Glutamatergic neuron (in vitro differentiated cells): ENCODE measurements around the gene DDX41. TPM values are rescaled to one million over a fixed set of nuclear protein-coding genes. Genes with fewer than 3 reads are reported as not detected.

Experiments
- DNase-seq: peaks from one replicate; pipeline ENCODE4 v3.0.0; 2022
- H3K27ac Mint-ChIP-seq: one replicate; pipeline ENCODE4 v1.8.0; 2020; ENCODE audit warnings: mild to moderate bottlenecking, mixed read lengths, inconsistent platforms; ENCODE audit not compliant: unreplicated experiment
- H3K27me3 Mint-ChIP-seq: one replicate; pipeline ENCODE4 v1.8.0; 2020; ENCODE audit warnings: mild to moderate bottlenecking, moderate library complexity, mixed read lengths, inconsistent platforms; ENCODE audit not compliant: unreplicated experiment
- H3K36me3 Mint-ChIP-seq: one replicate; pipeline ENCODE4 v1.8.0; 2020; ENCODE audit warnings: mild to moderate bottlenecking, mixed read lengths, inconsistent platforms; ENCODE audit not compliant: unreplicated experiment
- H3K4me1 Mint-ChIP-seq: one replicate; pipeline ENCODE4 v1.8.0; 2020; ENCODE audit warnings: mild to moderate bottlenecking, low read depth, mixed read lengths, inconsistent platforms; ENCODE audit not compliant: unreplicated experiment
- H3K4me3 Mint-ChIP-seq: one replicate; pipeline ENCODE4 v1.8.0; 2020; ENCODE audit warnings: mild to moderate bottlenecking, mixed read lengths, inconsistent platforms; ENCODE audit not compliant: unreplicated experiment
- H3K9me3 Mint-ChIP-seq: one replicate; pipeline ENCODE4 v1.8.0; 2020; ENCODE audit warnings: mild to moderate bottlenecking, moderate library complexity, mixed read lengths, inconsistent platforms; ENCODE audit not compliant: unreplicated experiment
- CTCF ChIP-seq: fragments of 200-600 bp; sonication (generic); IDR thresholded peaks from one replicate; pipeline ENCODE4 v1.5.0; 2021; ENCODE audit not compliant: partially characterized antibody, unreplicated experiment
- total RNA-seq: library from RNA; stranded (reverse); fragmentation: NEBNext Ultra II Directional; extraction: Animal tissue kit (Norgen Biotek cat#: 25700); gene quantifications from one replicate; pipeline ENCODE4 v1.2.1, GENCODE V29; 2021; ENCODE audit not compliant: unreplicated experiment

Gene DDX41
- total RNA-seq, 1 donor from 2014 or later = 125 TPM

- no peaks in the 10 kb centered on the region for H3K36me3 Mint-ChIP-seq
- H3K4me3 Mint-ChIP-seq = peak overlapping the region; percentile 30
- H3K27me3 Mint-ChIP-seq = peaks cover 17% of the 10 kb centered on the region
- H3K9me3 Mint-ChIP-seq = peaks cover 16% of the 10 kb centered on the region
- peaks cover 63% of the 10 kb centered on the region for H3K4me1 Mint-ChIP-seq
- TF ChIP-seq CTCF = no peak
- no peak for DNase-seq
- H3K27ac Mint-ChIP-seq = peak overlapping the region; percentile 28
Measured at GRCh38 chr5:177550122-177550521, 33.4 kb upstream of the DDX41 start.

- H3K4me3 Mint-ChIP-seq = peak overlapping the region; percentile 75
- H3K27ac Mint-ChIP-seq = peak overlapping the region; percentile 83
- peaks cover 70% of the 10 kb centered on the region for H3K4me1 Mint-ChIP-seq
- no peak for TF ChIP-seq CTCF
- H3K9me3 Mint-ChIP-seq = peaks cover 13% of the 10 kb centered on the region
- peaks cover 12% of the 10 kb centered on the region for H3K27me3 Mint-ChIP-seq
- no peak for DNase-seq
- H3K36me3 Mint-ChIP-seq = no peaks in the 10 kb centered on the region
Measured at GRCh38 chr5:177548495-177548894, 31.7 kb upstream of the DDX41 start.

GRCh38 chr5:177547736-177548135, 31.0 kb upstream of the DDX41 start:
- Mint-ChIP-seq H3K9me3 (peaks cover 13% of the 10 kb centered on the region), H3K27me3 (peaks cover 9% of the 10 kb centered on the region), H3K27ac (peak overlapping the region; percentile 83), H3K36me3 (no peaks in the 10 kb centered on the region), H3K4me1 (peaks cover 75% of the 10 kb centered on the region), H3K4me3 (peak overlapping the region; percentile 75)
- DNase-seq = no peak
- TF ChIP-seq CTCF = no peak

- peak overlapping the region; percentile 84 for H3K4me3 Mint-ChIP-seq
- peaks cover 69% of the 10 kb centered on the region for H3K4me1 Mint-ChIP-seq
- H3K27me3 Mint-ChIP-seq = peaks cover 6% of the 10 kb centered on the region
- peak overlapping the region; percentile 95 for H3K27ac Mint-ChIP-seq
- no peak for DNase-seq
- no peak for TF ChIP-seq CTCF
- H3K9me3 Mint-ChIP-seq = peaks cover 11% of the 10 kb centered on the region
- no peaks in the 10 kb centered on the region for H3K36me3 Mint-ChIP-seq
Measured at GRCh38 chr5:177546258-177546741, 29.5 kb upstream of the DDX41 start.

GRCh38 chr5:177545487-177546257, 28.9 kb upstream of the DDX41 start:
- H3K36me3 Mint-ChIP-seq = no peaks in the 10 kb centered on the region
- no peak for TF ChIP-seq CTCF
- H3K27ac Mint-ChIP-seq = peak overlapping the region; percentile 95
- DNase-seq = no peak
- peak overlapping the region; percentile 84 for H3K4me3 Mint-ChIP-seq
- peaks cover 64% of the 10 kb centered on the region for H3K4me1 Mint-ChIP-seq
- peaks cover 6% of the 10 kb centered on the region for H3K27me3 Mint-ChIP-seq
- peaks cover 11% of the 10 kb centered on the region for H3K9me3 Mint-ChIP-seq
